ENCODE data around the gene SYT9.

GRCh38 chr11:7506243-7506642 lies 254.5 kb downstream of the SYT9 start:
- TF ChIP-seq CTCF (IDR thresholded peaks at IDR 0.05) (no peak), EP300 (IDR thresholded peaks at IDR 0.05; ENCODE audit: borderline replicate concordance in 1 of 2, low read depth in 1 of 2, low read length in 1 of 2) (no peak), SIN3A (IDR thresholded peaks at IDR 0.05; ENCODE audit: borderline replicate concordance, low read depth, low read length) (no peak), REST (IDR thresholded peaks at IDR 0.05; ENCODE audit: low read depth, low read length) (no peak), ZBTB33 (IDR thresholded peaks at IDR 0.05; ENCODE audit: borderline replicate concordance, low read depth) (no peak), PBX3 (IDR thresholded peaks at IDR 0.05) (no peak), MAX (IDR thresholded peaks at IDR 0.05; ENCODE audit: low read depth) (no peak), TAF1 (IDR thresholded peaks at IDR 0.05; ENCODE audit: borderline replicate concordance, low read depth, low read length) (no peak)
